ENCODE measurements around the gene ANKS1A. TPM values are rescaled to one million over a fixed set of nuclear protein-coding genes. Genes with fewer than 3 reads are reported as not detected.

ANKS1A gene
- total RNA-seq, 6 experiments from 2014 or later, result 6.7 to 17.4 (median 10.5) TPM

GRCh38 chr6:35025232-35026188 is 136.5 kb downstream of the ANKS1A start:
- no peak overlapping the region for H3K27ac ChIP-seq
- H3K9me3 ChIP-seq, result no peaks in the 10 kb centered on the region
- WGBS (ENCODE audit: insufficient coverage, low coverage, low lambda C conversion rate, missing lambda C conversion rate), result 82% methylated on average over 9 of the region's 11 CpGs
- H3K4me1 ChIP-seq, result peaks cover 0 to 32% (median 8%) of the 10 kb centered on the region in 4 donors
- peaks cover 0 to 1% (median under 1%) of the 10 kb centered on the region in 4 donors for H3K36me3 ChIP-seq
- no peak overlapping the region for H3K4me3 ChIP-seq
- DNase-seq (no peak), ATAC-seq (peak in 1 of 4 donors; percentile 16)
- no peaks in the 10 kb centered on the region for H3K27me3 ChIP-seq
- no peak for TF ChIP-seq POLR2A (IDR thresholded peaks at IDR 0.05)
- peak in 1 of 4 donors; percentile 17 for TF ChIP-seq CTCF (IDR thresholded peaks at IDR 0.05)
- intact Hi-C loops (cut with DNase I), result no loop called here

- no peaks in the 10 kb centered on the region for H3K27me3 ChIP-seq
- DNase-seq, result no peak
- peaks cover 0 to 1% (median 0%) of the 10 kb centered on the region in 4 donors for H3K36me3 ChIP-seq
- peaks cover 0 to 32% (median 8%) of the 10 kb centered on the region in 4 donors for H3K4me1 ChIP-seq
- H3K4me3 ChIP-seq, result no peak overlapping the region
- no peaks in the 10 kb centered on the region for H3K9me3 ChIP-seq
- no peak overlapping the region for H3K27ac ChIP-seq
- TF ChIP-seq POLR2A (IDR thresholded peaks at IDR 0.05), result no peak
- no peak for TF ChIP-seq CTCF (IDR thresholded peaks at IDR 0.05)
- WGBS (ENCODE audit: insufficient coverage, low coverage, low lambda C conversion rate, missing lambda C conversion rate), result 72% methylated on average over 5 of the region's 5 CpGs
- intact Hi-C loops (cut with DNase I), result no loop called here
- ATAC-seq, result no peak
Measured at GRCh38 chr6:35026434-35027222, 137.6 kb downstream of the ANKS1A start.

GRCh38 chr6:35027807-35028206 is 138.8 kb downstream of the ANKS1A start:
- no peaks in the 10 kb centered on the region for H3K27me3 ChIP-seq
- intact Hi-C loops (cut with DNase I), result no loop called here
- H3K36me3 ChIP-seq, result no peaks in the 10 kb centered on the region
- ATAC-seq (peak; percentile 59 to 83 (median 73)), DNase-seq (no peak)
- H3K9me3 ChIP-seq, result no peaks in the 10 kb centered on the region
- H3K4me1 ChIP-seq, result peaks cover 0 to 41% (median 8%) of the 10 kb centered on the region in 4 donors
- H3K4me3 ChIP-seq, result no peak overlapping the region
- WGBS (ENCODE audit: insufficient coverage, low coverage, low lambda C conversion rate, missing lambda C conversion rate), result no CpG with 5 or more reads among the region's 2 CpGs
- TF ChIP-seq POLR2A (IDR thresholded peaks at IDR 0.05) (no peak), CTCF (IDR thresholded peaks at IDR 0.05) (no peak)
- peak overlapping the region in 2 of 3 donors; percentile 45 to 48 for H3K27ac ChIP-seq

- TF ChIP-seq CTCF (IDR thresholded peaks at IDR 0.05) (no peak), POLR2A (IDR thresholded peaks at IDR 0.05) (no peak)
- H3K9me3 ChIP-seq, result no peaks in the 10 kb centered on the region
- no peaks in the 10 kb centered on the region for H3K36me3 ChIP-seq
- H3K27me3 ChIP-seq, result no peaks in the 10 kb centered on the region
- DNase-seq (no peak), ATAC-seq (no peak)
- peaks cover 0 to 40% (median 8%) of the 10 kb centered on the region in 4 donors for H3K4me1 ChIP-seq
- 80% methylated on average over 7 of the region's 9 CpGs for WGBS (ENCODE audit: insufficient coverage, low coverage, low lambda C conversion rate, missing lambda C conversion rate)
- H3K27ac ChIP-seq, result peak overlapping the region in 1 of 3 donors; percentile 45
- no peak overlapping the region for H3K4me3 ChIP-seq
- intact Hi-C loops (cut with DNase I), result no loop called here
Measured at GRCh38 chr6:35028781-35029769, 140.0 kb downstream of the ANKS1A start.

Data from right lobe of liver (tissue), 6 donors.